HepG2 (cell line): ENCODE data around the gene CCBE1. TPM values are rescaled to one million over a fixed set of nuclear protein-coding genes. Genes with fewer than 3 reads are reported as not detected.

Source experiments
- ATAC-seq: fragments of 200-7000 bp; cut with Tn5 transposase; 3 replicates; pipeline ENCODE4 v1.9.1; 2020; ENCODE audit warnings: mild to moderate bottlenecking, moderate library complexity
- BruUV-seq: library from RNA; stranded (reverse); fragments of 400-500 nt; replicated peaks from 2 replicates; lab custom pipeline; 2021; lab: Mats Ljungman, UMichigan
- CTCF ChIA-PET: fragments of 300-600 bp; formaldehyde crosslinking; extraction: SDS; loops from one replicate; lab custom pipeline; 2021; ENCODE audit warnings: low total read pairs, inconsistent platforms, low intra/inter-chr PET ratio; lab: Yijun Ruan, JAX
- POLR2A ChIA-PET: fragments of 350-600 bp; sonication (Branson Sonifier 250); formaldehyde crosslinking; loops from one replicate; lab custom pipeline; 2020; ENCODE audit warnings: antibody characterized with exemption, inconsistent platforms; lab: Yijun Ruan, JAX
- DNase-seq: peaks from one replicate; pipeline ENCODE4 v3.0.0-alpha.2; 2015; ENCODE audit warnings: low spot score
- FAIRE-seq: peaks from 3 replicates; lab custom pipeline; 2011; peaks lifted over from hg19 to GRCh38; lab: Jason Lieb, UNC
- H2AFZ ChIP-seq: one replicate; pipeline ENCODE4 v1.6.1; 2011; ENCODE audit warnings: low read length, inconsistent platforms
- H3K27ac ChIP-seq: fragments of 300-600 bp; 3 replicates; pipeline ENCODE4 v1.8.0; 2011; ENCODE audit warnings: mixed run types, mild to moderate bottlenecking, mixed read lengths, low read length, inconsistent platforms; ENCODE audit not compliant: insufficient read depth; ENCODE audit errors: extremely low read length
- H3K27me3 ChIP-seq, 2 experiments: fragments of 200-600 bp in 1 of 2; 2 replicates in 1 of 2; 3 replicates in 1 of 2; pipeline versions ENCODE4 v1.6.0 to v1.8.0; 2011; ENCODE audit warnings: low read length in 2 of 2, mild to moderate bottlenecking in 2 of 2, moderate library complexity in 2 of 2, inconsistent platforms in 1 of 2; ENCODE audit not compliant: insufficient read depth in 2 of 2, control insufficient read depth in 1 of 2
- H3K36me3 ChIP-seq, 2 experiments: fragments of 200-600 bp in 1 of 2; replicated peaks in 1 of 2; 2 replicates in 1 of 2; 3 replicates in 1 of 2; pipeline versions ENCODE4 v1.5.1 to v1.8.0; 2011; ENCODE audit warnings: low read length in 2 of 2, inconsistent platforms in 1 of 2; ENCODE audit not compliant: insufficient read depth in 2 of 2, control insufficient read depth in 1 of 2
- H3K4me1 ChIP-seq: 2 replicates; pipeline ENCODE4 v1.5.1; 2012; ENCODE audit warnings: low read length, inconsistent platforms; ENCODE audit not compliant: insufficient read depth
- H3K4me2 ChIP-seq: 2 replicates; pipeline ENCODE4 v1.6.0; 2011; ENCODE audit warnings: low read depth, low read length, inconsistent platforms
- H3K4me3 ChIP-seq, 3 experiments: fragments of 200-600 bp in 1 of 3; sonication (generic), shearing (Covaris generic) in 1 of 3; replicated peaks in 1 of 3; 2 replicates each; pipeline ENCODE4 v1.5.1; 2011 to 2016; ENCODE audit warnings: low read length in 3 of 3, inconsistent platforms in 2 of 3, low read depth in 2 of 3, mild to moderate bottlenecking in 2 of 3, control low read depth in 1 of 3, mixed read lengths in 1 of 3; ENCODE audit not compliant: insufficient read depth in 1 of 3
- H3K79me2 ChIP-seq: one replicate; pipeline ENCODE4 v1.6.1; 2011; ENCODE audit warnings: low read length, inconsistent platforms; ENCODE audit not compliant: insufficient read depth
- H3K9ac ChIP-seq: 2 replicates; pipeline ENCODE4 v1.6.0; 2011; ENCODE audit warnings: mild to moderate bottlenecking, low read depth, low read length, inconsistent platforms; ENCODE audit not compliant: insufficient read depth
- H3K9me3 ChIP-seq: 2 replicates; pipeline ENCODE4 v1.5.1; 2012; ENCODE audit warnings: mild to moderate bottlenecking, low read length
- H4K20me1 ChIP-seq: 2 replicates; pipeline ENCODE4 v1.6.0; 2011; ENCODE audit warnings: inconsistent platforms, mild to moderate bottlenecking, low read length, moderate library complexity; ENCODE audit not compliant: insufficient read depth
- ATF7 ChIP-seq, 2 experiments: fragments of 450-650 bp in 1 of 2; sonication (generic) in 1 of 2; formaldehyde crosslinking in 1 of 2; IDR thresholded peaks; 2 replicates each; pipeline versions ENCODE4 v1.4.0 to v1.6.1; 2016 to 2020; ENCODE audit warnings: antibody characterized with exemption in 1 of 2, mild to moderate bottlenecking in 1 of 2, missing genetic modification reagents in 1 of 2
- CREM ChIP-seq, 2 experiments: sonication (generic) in 1 of 2; formaldehyde crosslinking in 1 of 2; IDR thresholded peaks; 2 replicates each; pipeline versions ENCODE4 v1.4.0 to v1.6.1; 2016 to 2020; ENCODE audit warnings: antibody characterized with exemption in 1 of 2, mild to moderate bottlenecking in 1 of 2, missing genetic modification reagents in 1 of 2
- DNMT1 ChIP-seq: sonication (generic); formaldehyde crosslinking; IDR thresholded peaks from 2 replicates; pipeline ENCODE4 v1.5.1; 2020; ENCODE audit warnings: mild to moderate bottlenecking, missing genetic modification reagents
- MAFF ChIP-seq: IDR thresholded peaks from 2 replicates; pipeline ENCODE4 v1.6.1; 2011; ENCODE audit warnings: low read depth, low read length, improper control_type of control experiment
- MXD4 ChIP-seq: IDR thresholded peaks from 2 replicates; pipeline ENCODE4 v1.6.1; 2016; ENCODE audit warnings: mild to moderate bottlenecking, missing biosample characterization, missing genetic modification reagents
- NCOA2 ChIP-seq: sonication (generic); formaldehyde crosslinking; IDR thresholded peaks from 2 replicates; pipeline ENCODE4 v1.8.0; 2022; ENCODE audit warnings: inconsistent platforms
- NFYC ChIP-seq: IDR thresholded peaks from 2 replicates; pipeline ENCODE4 v1.6.1; 2016; ENCODE audit warnings: missing genetic modification reagents, missing compliant biosample characterization
- PAWR ChIP-seq: sonication (generic); formaldehyde crosslinking; IDR thresholded peaks from 2 replicates; pipeline ENCODE4 v1.4.0; 2020; ENCODE audit warnings: missing genetic modification reagents, mild to moderate bottlenecking, borderline replicate concordance
- PTBP1 ChIP-seq: fragments of 200-400 bp; formaldehyde crosslinking; IDR thresholded peaks from 2 replicates; pipeline ENCODE4 v1.6.1; 2018; ENCODE audit warnings: low read length, low read depth; ENCODE audit not compliant: poor library complexity, severe bottlenecking
- SRF ChIP-seq: IDR thresholded peaks from 2 replicates; pipeline ENCODE4 v1.6.1; 2011; ENCODE audit warnings: mild to moderate bottlenecking, low read depth, low read length, moderate library complexity
- ZNF160 ChIP-seq: sonication (generic); formaldehyde crosslinking; IDR thresholded peaks from 2 replicates; pipeline ENCODE4 v1.8.0; 2022; ENCODE audit warnings: mild to moderate bottlenecking, inconsistent platforms, missing genetic modification reagents
- ZNF556 ChIP-seq: sonication (generic); formaldehyde crosslinking; IDR thresholded peaks from 2 replicates; pipeline ENCODE4 v1.4.0; 2020; ENCODE audit warnings: mild to moderate bottlenecking, missing genetic modification reagents, borderline replicate concordance
- ZNF570 ChIP-seq: sonication (generic); formaldehyde crosslinking; IDR thresholded peaks from 2 replicates; pipeline ENCODE4 v1.4.0; 2020; ENCODE audit warnings: mild to moderate bottlenecking, missing genetic modification reagents, borderline replicate concordance
- WGBS: methylation state at CpG from one replicate; pipeline ENCODE4 v1.1.6; 2017; ENCODE audit warnings: low lambda C conversion rate; 5-methylcytosine and 5-hydroxymethylcytosine counted together
- in situ Hi-C: cut with HindIII; loops from 2 replicates; pipeline ENCODE4 v1.10.0; 2017; ENCODE audit warnings: low pct_unique_long_range_greater_than_20kb; ENCODE audit not compliant: extremely low pct_ligation_motif_present
- intact Hi-C: fragments of 100-400 bp; cut with micrococcal nuclease; formaldehyde crosslinking; loops from one replicate; pipeline ENCODE4 v1.10.0; 2022; ENCODE audit not compliant: unreplicated experiment
- polyA plus RNA-seq, 8 experiments: library from polyadenylated mRNA; depleted of rRNA in 3 of 8; stranded (reverse) in 7 of 8; unstranded in 1 of 8; fragments of >200 nt; fragmentation: Illumina TruSeq in 4 of 8; extraction: Trizol in 4 of 8; gene quantifications; 2 replicates each; pipeline versions ENCODE4 v1.2.1 to v1.2.3, GENCODE V29; 2011 to 2016; ENCODE audit warnings: low read depth in 4 of 8, missing spikeins in 1 of 8, mixed read lengths in 1 of 8; ENCODE audit not compliant: insufficient read depth in 1 of 8
- total RNA-seq, 5 experiments: library from RNA; depleted of rRNA; stranded (reverse); fragments of >200 nt; fragmentation: Illumina TruSeq; extraction: Trizol; gene quantifications; 2 replicates each; pipeline ENCODE4 v1.2.3, GENCODE V29; 2016; ENCODE audit warnings: low read depth in 1 of 5
- TF ChIP-seq, protein P1 (sequence below): sonication (generic); formaldehyde crosslinking; IDR thresholded peaks from 2 replicates; pipeline ENCODE4 v1.4.0; 2020; ENCODE audit warnings: mild to moderate bottlenecking, low read depth, missing genetic modification reagents
- TF ChIP-seq, protein P2 (sequence below): sonication (generic); formaldehyde crosslinking; IDR thresholded peaks from 2 replicates; pipeline ENCODE4 v1.4.0; 2020; ENCODE audit warnings: missing genetic modification reagents, borderline replicate concordance
- TF ChIP-seq, protein P3 (sequence below): sonication (generic); formaldehyde crosslinking; IDR thresholded peaks from 2 replicates; pipeline ENCODE4 v1.5.0; 2020; ENCODE audit warnings: mild to moderate bottlenecking, missing genetic modification reagents

Gene CCBE1
- total and polyA plus RNA-seq, 2 of the 13 experiments (the other 11 are each of a cell fraction or from before 2014, with no cell fraction given): not detected

DNA sequence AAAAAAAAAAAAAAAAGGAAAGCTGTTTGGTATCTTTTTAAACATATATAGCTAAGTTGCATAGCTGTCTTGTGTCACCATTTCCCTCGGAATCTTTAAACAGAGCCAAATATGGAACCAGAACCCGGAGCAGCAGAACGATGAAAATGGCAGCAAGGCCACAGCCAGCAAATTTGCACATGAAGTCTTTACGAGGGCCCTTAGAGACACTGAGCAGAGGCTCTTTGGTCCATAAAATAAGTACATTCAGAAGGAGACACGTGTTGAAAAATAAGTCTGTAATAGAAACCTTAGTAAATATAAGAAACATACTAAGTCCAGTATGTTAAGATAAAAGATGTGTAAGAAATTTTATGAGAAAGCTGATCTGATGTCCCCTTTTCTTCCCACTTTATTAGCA is 16.2 kb downstream of the CCBE1 start:
- no peak overlapping the region for H3K4me2 ChIP-seq

More for the DNA sequence above, 16.2 kb downstream of the CCBE1 start:
- POLR2A ChIA-PET: no interaction called here
- TF ChIP-seq CREM (IDR thresholded peaks at IDR 0.05) (no peak), CREM (CRISPR knock-in tag; IDR thresholded peaks at IDR 0.05) (no peak), ZNF160 (CRISPR knock-in tag) (no peak), DNMT1 (CRISPR knock-in tag) (no peak), ATF7 (IDR thresholded peaks at IDR 0.05) (no peak), ATF7 (CRISPR knock-in tag; IDR thresholded peaks at IDR 0.05) (no peak), ZNF556 (CRISPR knock-in tag) (no peak), MAFF (no peak), NCOA2 (CRISPR knock-in tag) (no peak), PAWR (CRISPR knock-in tag) (no peak), MXD4 (CRISPR knock-in tag) (no peak), ZNF570 (CRISPR knock-in tag) (no peak), PTBP1 (no peak), SRF (no peak), NFYC (CRISPR knock-in tag) (no peak)
- TF ChIP-seq, protein P1, sequence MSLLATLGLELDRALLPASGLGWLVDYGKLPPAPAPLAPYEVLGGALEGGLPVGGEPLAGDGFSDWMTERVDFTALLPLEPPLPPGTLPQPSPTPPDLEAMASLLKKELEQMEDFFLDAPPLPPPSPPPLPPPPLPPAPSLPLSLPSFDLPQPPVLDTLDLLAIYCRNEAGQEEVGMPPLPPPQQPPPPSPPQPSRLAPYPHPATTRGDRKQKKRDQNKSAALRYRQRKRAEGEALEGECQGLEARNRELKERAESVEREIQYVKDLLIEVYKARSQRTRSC (CRISPR knock-in tag): no peak
- TF ChIP-seq, protein P2, sequence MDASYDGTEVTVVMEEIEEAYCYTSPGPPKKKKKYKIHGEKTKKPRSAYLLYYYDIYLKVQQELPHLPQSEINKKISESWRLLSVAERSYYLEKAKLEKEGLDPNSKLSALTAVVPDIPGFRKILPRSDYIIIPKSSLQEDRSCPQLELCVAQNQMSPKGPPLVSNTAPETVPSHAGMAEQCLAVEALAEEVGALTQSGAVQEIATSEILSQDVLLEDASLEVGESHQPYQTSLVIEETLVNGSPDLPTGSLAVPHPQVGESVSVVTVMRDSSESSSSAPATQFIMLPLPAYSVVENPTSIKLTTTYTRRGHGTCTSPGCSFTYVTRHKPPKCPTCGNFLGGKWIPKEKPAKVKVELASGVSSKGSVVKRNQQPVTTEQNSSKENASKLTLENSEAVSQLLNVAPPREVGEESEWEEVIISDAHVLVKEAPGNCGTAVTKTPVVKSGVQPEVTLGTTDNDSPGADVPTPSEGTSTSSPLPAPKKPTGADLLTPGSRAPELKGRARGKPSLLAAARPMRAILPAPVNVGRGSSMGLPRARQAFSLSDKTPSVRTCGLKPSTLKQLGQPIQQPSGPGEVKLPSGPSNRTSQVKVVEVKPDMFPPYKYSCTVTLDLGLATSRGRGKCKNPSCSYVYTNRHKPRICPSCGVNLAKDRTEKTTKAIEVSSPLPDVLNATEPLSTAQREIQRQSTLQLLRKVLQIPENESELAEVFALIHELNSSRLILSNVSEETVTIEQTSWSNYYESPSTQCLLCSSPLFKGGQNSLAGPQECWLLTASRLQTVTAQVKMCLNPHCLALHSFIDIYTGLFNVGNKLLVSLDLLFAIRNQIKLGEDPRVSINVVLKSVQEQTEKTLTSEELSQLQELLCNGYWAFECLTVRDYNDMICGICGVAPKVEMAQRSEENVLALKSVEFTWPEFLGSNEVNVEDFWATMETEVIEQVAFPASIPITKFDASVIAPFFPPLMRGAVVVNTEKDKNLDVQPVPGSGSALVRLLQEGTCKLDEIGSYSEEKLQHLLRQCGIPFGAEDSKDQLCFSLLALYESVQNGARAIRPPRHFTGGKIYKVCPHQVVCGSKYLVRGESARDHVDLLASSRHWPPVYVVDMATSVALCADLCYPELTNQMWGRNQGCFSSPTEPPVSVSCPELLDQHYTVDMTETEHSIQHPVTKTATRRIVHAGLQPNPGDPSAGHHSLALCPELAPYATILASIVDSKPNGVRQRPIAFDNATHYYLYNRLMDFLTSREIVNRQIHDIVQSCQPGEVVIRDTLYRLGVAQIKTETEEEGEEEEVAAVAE (CRISPR knock-in tag): no peak
- TF ChIP-seq, protein P3, sequence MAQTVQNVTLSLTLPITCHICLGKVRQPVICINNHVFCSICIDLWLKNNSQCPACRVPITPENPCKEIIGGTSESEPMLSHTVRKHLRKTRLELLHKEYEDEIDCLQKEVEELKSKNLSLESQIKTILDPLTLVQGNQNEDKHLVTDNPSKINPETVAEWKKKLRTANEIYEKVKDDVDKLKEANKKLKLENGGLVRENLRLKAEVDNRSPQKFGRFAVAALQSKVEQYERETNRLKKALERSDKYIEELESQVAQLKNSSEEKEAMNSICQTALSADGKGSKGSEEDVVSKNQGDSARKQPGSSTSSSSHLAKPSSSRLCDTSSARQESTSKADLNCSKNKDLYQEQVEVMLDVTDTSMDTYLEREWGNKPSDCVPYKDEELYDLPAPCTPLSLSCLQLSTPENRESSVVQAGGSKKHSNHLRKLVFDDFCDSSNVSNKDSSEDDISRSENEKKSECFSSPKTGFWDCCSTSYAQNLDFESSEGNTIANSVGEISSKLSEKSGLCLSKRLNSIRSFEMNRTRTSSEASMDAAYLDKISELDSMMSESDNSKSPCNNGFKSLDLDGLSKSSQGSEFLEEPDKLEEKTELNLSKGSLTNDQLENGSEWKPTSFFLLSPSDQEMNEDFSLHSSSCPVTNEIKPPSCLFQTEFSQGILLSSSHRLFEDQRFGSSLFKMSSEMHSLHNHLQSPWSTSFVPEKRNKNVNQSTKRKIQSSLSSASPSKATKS (CRISPR knock-in tag): no peak
- ATAC-seq (no peak), FAIRE-seq (no peak), DNase-seq (no peak)
- no peaks in the 10 kb centered on the region for H4K20me1 ChIP-seq
- H3K79me2 ChIP-seq: no peaks in the 10 kb centered on the region
- H3K36me3 ChIP-seq: no peaks in the 10 kb centered on the region
- CTCF ChIA-PET: no interaction called here
- H2AFZ ChIP-seq: no peak overlapping the region
- no peak overlapping the region for H3K27ac ChIP-seq
- H3K9me3 ChIP-seq: no peaks in the 10 kb centered on the region
- 33% methylated on average over 5 of the region's 5 CpGs for WGBS
- no peak overlapping the region for H3K9ac ChIP-seq
- in situ Hi-C loops (no loop called here), intact Hi-C loops (no loop called here)
- peaks cover 0 to 2% of the 10 kb centered on the region in 2 experiments; a peak in 2 of 5 replicates for H3K27me3 ChIP-seq
- no peaks in the 10 kb centered on the region for H3K4me1 ChIP-seq
- no peak overlapping the region for H3K4me3 ChIP-seq
- BruUV-seq: no TSS peak
